Hematopoietic multipotent progenitor cell treated with erythropoietin and hydrocortisone succinate and interleukin-3 and kit ligand, for 4 days (in vitro differentiated cells): ENCODE measurements around the gene LYPLAL1.
"Not testable (repeated sequence)": the region's sequence is repeated elsewhere in the genome, so short reads cannot be mapped to it uniquely, and the experiment has no call there.

Experiments used
- DNase-seq: peaks from one replicate; pipeline ENCODE4 v3.0.0-alpha.2; 2015

Gene LYPLAL1

GRCh38 chr1:219171192-219171935, 2.3 kb upstream of the LYPLAL1 start:
- DNase-seq: no peak

- DNase-seq: no peak
These were observed 857 bp upstream of the LYPLAL1 start for GRCh38 chr1:219172821-219173220.

GRCh38 chr1:219173434-219173757, 282 bp upstream of the LYPLAL1 start:
- no peak for DNase-seq

GRCh38 chr1:219174460-219175211, 958 bp downstream of the LYPLAL1 start:
- DNase-seq: peak; percentile 54

GRCh38 chr1:219175212-219175564, 1.5 kb downstream of the LYPLAL1 start:
- no peak for DNase-seq

- no peak for DNase-seq
These were observed 2.5 kb downstream of the LYPLAL1 start for GRCh38 chr1:219176168-219176567.

- DNase-seq: no peak
These were observed 3.7 kb downstream of the LYPLAL1 start for GRCh38 chr1:219177363-219177762.

GRCh38 chr1:219177940-219178339, 4.3 kb downstream of the LYPLAL1 start:
- no peak for DNase-seq

- no peak for DNase-seq
These were observed 5.6 kb downstream of the LYPLAL1 start for GRCh38 chr1:219179293-219179692.

- DNase-seq: no peak
These were observed 10.7 kb downstream of the LYPLAL1 start for GRCh38 chr1:219184337-219184736.

GRCh38 chr1:219185486-219186117, 11.9 kb downstream of the LYPLAL1 start:
- no peak for DNase-seq

GRCh38 chr1:219188331-219188803, 14.7 kb downstream of the LYPLAL1 start:
- DNase-seq: peak; percentile 26

- DNase-seq: peak; percentile 14
These were observed 15.5 kb downstream of the LYPLAL1 start for GRCh38 chr1:219189021-219189824.

GRCh38 chr1:219189952-219190351, 16.3 kb downstream of the LYPLAL1 start:
- no peak for DNase-seq

GRCh38 chr1:219190605-219191004, 16.9 kb downstream of the LYPLAL1 start:
- DNase-seq: no peak

- not testable (repeated sequence) for DNase-seq
These were observed 22.2 kb downstream of the LYPLAL1 start for GRCh38 chr1:219195833-219196232.

- no peak for DNase-seq
These were observed 28.0 kb downstream of the LYPLAL1 start for GRCh38 chr1:219201656-219202055.

GRCh38 chr1:219202567-219202966, 28.9 kb downstream of the LYPLAL1 start:
- DNase-seq: no peak

- DNase-seq: no peak
These were observed 32.7 kb downstream of the LYPLAL1 start for GRCh38 chr1:219206350-219206749.

GRCh38 chr1:219209578-219209977, 35.9 kb downstream of the LYPLAL1 start:
- DNase-seq: no peak

GRCh38 chr1:219210067-219210466, 36.4 kb downstream of the LYPLAL1 start:
- no peak for DNase-seq

- peak; percentile 1 for DNase-seq
These were observed 41.8 kb downstream of the LYPLAL1 start for GRCh38 chr1:219215477-219215876.

- DNase-seq: peak; percentile 4
These were observed 47.3 kb downstream of the LYPLAL1 start for GRCh38 chr1:219220945-219221344.
